Measurements from ENCODE around the gene SLC8B1.

Gene SLC8B1

GRCh38 chr12:113351089-113351488 is 16.2 kb upstream of the SLC8B1 start:
- TF ChIP-seq, protein P1, sequence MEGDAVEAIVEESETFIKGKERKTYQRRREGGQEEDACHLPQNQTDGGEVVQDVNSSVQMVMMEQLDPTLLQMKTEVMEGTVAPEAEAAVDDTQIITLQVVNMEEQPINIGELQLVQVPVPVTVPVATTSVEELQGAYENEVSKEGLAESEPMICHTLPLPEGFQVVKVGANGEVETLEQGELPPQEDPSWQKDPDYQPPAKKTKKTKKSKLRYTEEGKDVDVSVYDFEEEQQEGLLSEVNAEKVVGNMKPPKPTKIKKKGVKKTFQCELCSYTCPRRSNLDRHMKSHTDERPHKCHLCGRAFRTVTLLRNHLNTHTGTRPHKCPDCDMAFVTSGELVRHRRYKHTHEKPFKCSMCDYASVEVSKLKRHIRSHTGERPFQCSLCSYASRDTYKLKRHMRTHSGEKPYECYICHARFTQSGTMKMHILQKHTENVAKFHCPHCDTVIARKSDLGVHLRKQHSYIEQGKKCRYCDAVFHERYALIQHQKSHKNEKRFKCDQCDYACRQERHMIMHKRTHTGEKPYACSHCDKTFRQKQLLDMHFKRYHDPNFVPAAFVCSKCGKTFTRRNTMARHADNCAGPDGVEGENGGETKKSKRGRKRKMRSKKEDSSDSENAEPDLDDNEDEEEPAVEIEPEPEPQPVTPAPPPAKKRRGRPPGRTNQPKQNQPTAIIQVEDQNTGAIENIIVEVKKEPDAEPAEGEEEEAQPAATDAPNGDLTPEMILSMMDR (conservative IDR thresholded peaks at IDR 0.05; ENCODE audit: low read depth, low read length), result no peak
- no peak for DNase-seq (ENCODE audit: low read depth)
- no peak overlapping the region for H3K4me3 ChIP-seq (ENCODE audit: low read length)

DNA sequence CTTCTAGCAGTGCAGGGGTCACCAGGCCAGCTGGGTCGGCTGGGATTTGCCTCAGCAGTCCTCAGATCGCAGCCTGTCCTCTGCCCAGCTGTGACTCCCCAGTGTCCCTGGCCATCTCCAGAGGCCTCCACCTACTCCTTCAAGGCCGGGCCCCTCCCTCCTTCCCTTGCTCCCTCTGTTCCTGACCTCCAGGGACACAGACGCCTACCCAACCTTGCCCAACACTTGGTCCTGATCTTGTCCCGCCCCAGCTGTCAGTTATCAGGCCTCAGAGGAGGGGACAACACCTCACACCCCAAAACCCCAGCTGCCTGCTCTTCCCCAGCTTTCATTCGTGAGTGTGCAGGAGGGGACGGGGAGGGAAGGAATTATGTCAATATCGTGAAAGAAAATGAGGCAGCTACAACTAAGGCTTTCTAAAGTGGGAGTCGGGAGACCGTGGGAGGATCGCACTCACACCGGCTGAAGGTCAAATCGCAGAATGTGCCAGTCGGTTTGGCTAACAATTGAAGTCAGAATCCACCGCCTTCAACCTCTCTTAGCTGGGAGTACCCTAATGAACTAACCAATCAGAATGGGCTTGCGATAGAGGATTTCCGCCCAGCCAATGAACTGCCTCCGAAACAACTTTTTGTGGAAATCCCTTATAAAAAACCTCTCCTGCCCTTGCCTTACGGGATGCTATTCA is 14.1 kb upstream of the SLC8B1 start:
- no peak overlapping the region for H3K4me3 ChIP-seq (ENCODE audit: low read length)
- TF ChIP-seq, protein P1 (conservative IDR thresholded peaks at IDR 0.05; ENCODE audit: low read depth, low read length), result no peak
- no peak for DNase-seq (ENCODE audit: low read depth)

- TF ChIP-seq, protein P1 (conservative IDR thresholded peaks at IDR 0.05; ENCODE audit: low read depth, low read length), result no peak
- no peak for DNase-seq (ENCODE audit: low read depth)
Measured at GRCh38 chr12:113347892-113348291, 13.0 kb upstream of the SLC8B1 start.

DNA sequence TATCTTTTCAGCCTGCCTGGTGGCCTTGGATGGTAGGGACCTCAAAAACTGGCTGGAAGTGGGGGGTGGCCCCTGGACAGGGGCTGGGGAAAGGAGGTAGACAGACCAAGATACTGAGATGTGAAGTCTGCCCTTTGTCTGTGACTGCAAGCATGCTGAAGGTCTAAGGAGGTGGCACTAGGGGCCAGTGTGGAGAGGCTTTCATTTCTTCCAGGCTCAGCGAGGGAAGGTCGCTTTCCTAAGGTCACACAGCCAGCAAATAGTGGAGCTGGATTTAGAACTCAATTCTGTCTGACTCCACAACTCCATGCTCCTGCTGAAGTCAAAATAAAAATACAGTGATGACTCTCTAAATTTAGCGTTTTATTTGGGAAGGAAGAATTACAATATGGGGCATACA is 12.2 kb upstream of the SLC8B1 start:
- TF ChIP-seq, protein P1 (conservative IDR thresholded peaks at IDR 0.05; ENCODE audit: low read depth, low read length), result no peak
- H3K4me3 ChIP-seq (ENCODE audit: low read length), result no peak overlapping the region
- DNase-seq (ENCODE audit: low read depth), result no peak

More at GRCh38 chr12:113347892-113348291, 13.0 kb upstream of the SLC8B1 start:
- no peak overlapping the region for H3K4me3 ChIP-seq (ENCODE audit: low read length)

GRCh38 chr12:113346353-113346752 is 11.4 kb upstream of the SLC8B1 start:
- no peak overlapping the region for H3K4me3 ChIP-seq (ENCODE audit: low read length)
- no peak for DNase-seq (ENCODE audit: low read depth)
- TF ChIP-seq, protein P1 (conservative IDR thresholded peaks at IDR 0.05; ENCODE audit: low read depth, low read length), result no peak

DNA sequence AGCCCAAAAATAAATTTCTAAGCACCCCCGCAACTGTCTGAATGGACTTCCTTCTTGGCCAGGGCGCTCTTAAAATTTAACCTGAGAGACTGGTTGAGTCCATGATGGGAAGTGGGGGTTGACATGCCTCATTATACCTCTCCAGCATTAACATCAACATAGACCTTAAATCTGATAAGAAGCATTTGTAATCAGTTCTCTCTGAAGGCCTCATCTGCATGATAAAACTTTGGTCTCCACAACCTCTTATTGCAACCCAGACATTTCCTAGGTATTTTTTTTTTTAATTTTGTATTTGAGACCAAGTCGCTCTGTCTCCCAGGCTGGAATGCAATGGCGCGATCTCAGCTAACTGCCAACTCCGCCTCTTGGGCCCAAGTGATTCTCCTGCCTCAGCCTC is 10.4 kb upstream of the SLC8B1 start:
- H3K4me3 ChIP-seq (ENCODE audit: low read length), result no peak overlapping the region
- DNase-seq (ENCODE audit: low read depth), result no peak
- TF ChIP-seq, protein P1 (conservative IDR thresholded peaks at IDR 0.05; ENCODE audit: low read depth, low read length), result no peak

- no peak for DNase-seq (ENCODE audit: low read depth)
- TF ChIP-seq, protein P1 (conservative IDR thresholded peaks at IDR 0.05; ENCODE audit: low read depth, low read length), result no peak
- no peak overlapping the region for H3K4me3 ChIP-seq (ENCODE audit: low read length)
Measured at GRCh38 chr12:113341535-113341934, 6.6 kb upstream of the SLC8B1 start.

Measured in retinal pigment epithelial cell (primary cell).